HG02973 (cell line): Measurements from ENCODE around the gene ARPC1A.
"Not testable (repeated sequence)": the region's sequence is repeated elsewhere in the genome, so short reads cannot be mapped to it uniquely, and the experiment has no call there.

Experiments
- ATAC-seq: cut with Tn5 transposase; IDR thresholded peaks from one replicate; pipeline ENCODE4 v1.9.1; 2021; ENCODE audit warnings: moderate library complexity; ENCODE audit not compliant: unreplicated experiment

Gene ARPC1A

GRCh38 chr7:99386584-99387238, 61.0 kb downstream of the ARPC1A start:
- ATAC-seq = no peak

DNA sequence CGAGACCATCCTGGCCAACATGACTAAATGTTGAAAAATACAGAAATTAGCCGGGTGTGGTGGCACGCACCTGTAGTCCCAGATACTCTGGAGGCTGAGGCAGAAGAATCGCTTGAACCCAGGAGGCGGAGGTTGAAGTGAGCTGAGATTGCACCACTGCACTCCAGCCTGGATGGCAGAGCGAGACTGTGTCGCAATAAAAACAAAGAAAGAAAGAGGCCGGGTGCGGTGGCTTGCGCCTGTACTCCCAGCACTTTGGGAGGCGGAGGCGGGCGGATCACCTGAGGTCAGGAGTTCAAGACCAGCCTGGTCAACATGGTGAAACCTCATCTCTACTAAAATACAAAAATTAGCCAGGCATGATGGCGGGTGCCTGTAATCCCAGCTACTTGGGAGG, 61.5 kb downstream of the ARPC1A start:
- ATAC-seq = not testable (repeated sequence)

DNA sequence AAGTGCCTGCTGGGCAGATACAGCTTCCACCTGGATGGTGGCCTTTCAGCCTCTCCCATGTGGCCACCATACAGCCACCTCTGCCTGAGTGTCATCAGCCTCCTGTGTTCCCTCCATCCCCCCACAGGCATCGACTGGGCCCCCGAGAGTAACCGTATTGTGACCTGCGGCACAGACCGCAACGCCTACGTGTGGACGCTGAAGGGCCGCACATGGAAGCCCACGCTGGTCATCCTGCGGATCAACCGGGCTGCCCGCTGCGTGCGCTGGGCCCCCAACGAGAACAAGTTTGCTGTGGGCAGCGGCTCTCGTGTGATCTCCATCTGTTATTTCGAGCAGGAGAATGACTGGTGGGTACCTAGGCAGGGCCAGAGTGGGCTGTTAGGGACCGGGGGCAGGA, 62.2 kb downstream of the ARPC1A start:
- no peak for ATAC-seq

DNA sequence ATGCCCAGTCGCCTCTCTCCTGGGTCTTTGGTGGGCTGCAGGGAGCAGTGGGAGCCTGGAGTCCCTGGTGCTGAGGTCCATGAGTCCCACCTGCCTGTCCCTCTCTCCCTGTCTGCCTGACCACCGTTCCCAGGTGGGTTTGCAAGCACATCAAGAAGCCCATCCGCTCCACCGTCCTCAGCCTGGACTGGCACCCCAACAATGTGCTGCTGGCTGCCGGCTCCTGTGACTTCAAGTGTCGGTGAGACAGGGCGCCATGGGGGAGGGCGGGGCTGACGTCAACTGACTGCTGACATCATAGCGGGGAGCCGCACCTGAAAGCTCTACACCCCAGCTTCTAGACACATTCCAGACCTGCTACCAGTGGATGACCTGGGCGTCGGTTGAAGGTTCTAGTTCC, 64.1 kb downstream of the ARPC1A start:
- ATAC-seq = no peak

- ATAC-seq = no peak
Observed at GRCh38 chr7:99390941-99391602, 65.4 kb downstream of the ARPC1A start.

DNA sequence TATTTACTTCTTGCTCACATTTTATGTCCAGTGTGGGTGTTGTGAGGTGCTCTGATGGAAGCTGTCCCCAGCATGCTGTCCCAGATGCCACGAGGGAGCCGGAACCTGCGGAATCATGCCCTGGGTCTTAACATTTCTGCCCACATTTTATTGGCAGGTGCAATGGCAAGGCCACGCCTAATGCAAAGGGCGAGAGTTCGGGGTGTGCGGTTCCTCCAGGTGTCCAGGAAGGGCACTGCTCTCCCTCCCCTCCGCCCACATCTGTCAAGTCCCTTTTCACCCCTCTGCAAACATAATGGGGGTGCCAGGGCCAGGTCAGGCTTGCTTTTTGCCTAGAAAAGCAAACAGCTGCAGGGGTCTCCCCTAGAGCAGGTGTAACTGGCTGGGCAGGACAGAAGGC, 66.3 kb downstream of the ARPC1A start:
- no peak for ATAC-seq

GRCh38 chr7:99392659-99393354, 67.1 kb downstream of the ARPC1A start:
- ATAC-seq = no peak

GRCh38 chr7:99393355-99394187, 67.9 kb downstream of the ARPC1A start:
- ATAC-seq = no peak

GRCh38 chr7:99394188-99394502, 68.4 kb downstream of the ARPC1A start:
- ATAC-seq = no peak

DNA sequence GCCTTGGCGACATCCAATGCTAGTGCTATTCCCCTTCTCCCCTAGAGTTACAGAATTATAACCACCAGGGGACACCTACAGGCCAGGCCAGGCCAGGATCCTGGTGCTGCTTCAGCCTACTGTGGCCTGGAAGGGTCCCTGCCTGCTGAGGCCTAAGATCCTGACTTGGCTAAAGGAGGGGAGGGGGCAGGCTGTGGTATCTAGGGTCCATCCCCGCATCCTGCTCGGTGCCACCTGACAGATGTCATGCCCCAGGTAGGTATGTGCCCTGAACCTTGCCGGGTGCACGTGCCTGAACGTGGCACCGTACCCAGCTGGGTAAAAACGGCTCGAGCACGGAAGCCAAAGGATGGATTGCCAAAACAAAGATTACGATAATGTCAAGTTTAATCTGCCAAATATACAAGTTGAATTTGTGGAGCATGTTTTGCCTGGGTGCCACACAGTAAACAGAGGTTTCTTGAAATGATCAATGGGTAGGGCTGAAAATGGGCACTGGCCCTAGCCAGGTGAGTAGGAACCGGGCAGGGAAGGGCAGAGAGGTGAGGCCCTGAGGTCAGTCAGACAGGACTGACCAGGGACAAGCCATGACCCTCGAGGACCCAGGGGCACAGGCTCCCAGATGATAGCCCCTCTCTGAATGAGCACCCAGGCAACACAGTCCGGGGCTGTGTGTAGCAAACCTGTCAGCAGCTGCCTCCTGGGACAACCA, 70.1 kb downstream of the ARPC1A start:
- no peak for ATAC-seq

DNA sequence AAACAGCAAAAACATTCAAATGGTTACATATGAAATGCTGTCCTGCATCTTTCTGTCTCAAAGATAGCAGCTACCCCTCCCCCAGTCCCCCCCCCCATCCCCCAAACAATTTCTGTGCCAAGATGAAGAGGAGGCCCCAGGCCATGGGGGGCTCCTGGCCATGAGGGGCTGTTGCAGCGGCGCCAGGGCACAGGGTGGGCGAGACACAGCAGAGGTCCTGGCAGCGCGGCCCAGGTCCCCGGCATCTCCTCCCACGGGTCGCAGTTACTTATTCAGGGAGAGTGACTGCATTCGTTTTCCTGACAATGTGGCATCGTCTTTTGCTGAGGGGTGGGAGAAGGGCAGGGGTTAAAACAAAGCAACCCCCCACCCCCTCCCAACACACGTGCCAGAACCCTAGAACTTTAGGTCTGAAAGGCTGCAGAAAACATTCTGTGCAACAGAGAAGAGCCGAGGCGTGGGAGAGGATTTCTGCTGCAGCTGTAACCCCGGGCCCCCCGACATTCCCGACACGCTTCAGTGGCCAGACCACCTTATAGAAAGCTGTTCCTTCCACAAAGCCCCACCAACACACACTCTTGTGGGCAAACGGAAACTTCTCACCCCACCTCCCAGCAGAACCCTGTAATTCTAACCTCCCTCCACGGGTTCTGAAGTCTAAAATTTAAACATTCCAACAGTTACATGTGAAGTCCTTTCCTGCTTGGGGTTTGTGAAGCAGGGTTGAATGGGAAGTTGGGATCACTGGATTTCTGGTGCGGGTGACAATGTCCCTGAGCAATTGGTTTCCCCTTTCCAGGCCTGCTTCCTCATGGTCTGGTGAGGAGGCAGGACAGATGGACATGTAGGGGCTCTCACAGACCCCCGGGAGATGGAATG, 71.0 kb downstream of the ARPC1A start:
- ATAC-seq = no peak

GRCh38 chr7:99397297-99397983, 71.7 kb downstream of the ARPC1A start:
- ATAC-seq = no peak

GRCh38 chr7:99398891-99399445, 73.3 kb downstream of the ARPC1A start:
- ATAC-seq = no peak

DNA sequence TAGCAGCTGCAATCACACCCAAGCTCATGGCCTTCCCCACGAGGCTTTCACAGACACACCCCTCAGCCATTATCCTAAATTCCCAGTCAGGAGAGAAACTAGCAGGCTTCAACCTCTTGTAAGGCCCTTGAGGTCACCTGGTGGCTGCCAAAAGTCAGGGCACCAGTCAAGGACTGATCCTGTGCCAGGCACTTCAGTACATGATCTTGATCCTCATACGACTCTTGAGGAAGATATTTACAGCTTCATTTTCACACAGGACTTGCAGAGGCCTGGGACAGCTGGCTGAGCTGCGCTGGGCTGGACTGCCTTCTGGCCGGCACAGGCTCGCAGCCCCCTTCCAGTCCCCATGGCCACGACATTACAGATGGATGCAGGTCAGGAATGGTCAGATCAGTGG, 73.9 kb downstream of the ARPC1A start:
- no peak for ATAC-seq

DNA sequence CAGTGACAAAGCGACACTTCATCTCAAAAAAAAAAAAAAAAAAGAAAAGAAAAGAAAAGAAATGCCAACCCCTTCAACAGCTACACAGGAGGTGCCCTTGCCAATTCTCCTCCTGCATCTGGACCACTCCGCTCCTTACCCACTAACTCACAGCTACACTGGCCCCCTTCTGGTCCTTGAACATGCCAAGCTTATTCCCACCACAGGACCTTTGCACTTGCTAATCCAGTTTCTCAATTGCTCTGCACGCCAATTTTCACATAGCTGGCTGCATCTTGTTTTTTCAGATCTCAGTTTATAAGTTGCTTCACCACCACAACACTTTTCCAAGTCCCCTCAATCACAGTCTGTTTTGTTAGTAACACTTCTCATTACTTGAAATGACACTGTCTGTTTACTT, 77.2 kb downstream of the ARPC1A start:
- ATAC-seq = no peak

DNA sequence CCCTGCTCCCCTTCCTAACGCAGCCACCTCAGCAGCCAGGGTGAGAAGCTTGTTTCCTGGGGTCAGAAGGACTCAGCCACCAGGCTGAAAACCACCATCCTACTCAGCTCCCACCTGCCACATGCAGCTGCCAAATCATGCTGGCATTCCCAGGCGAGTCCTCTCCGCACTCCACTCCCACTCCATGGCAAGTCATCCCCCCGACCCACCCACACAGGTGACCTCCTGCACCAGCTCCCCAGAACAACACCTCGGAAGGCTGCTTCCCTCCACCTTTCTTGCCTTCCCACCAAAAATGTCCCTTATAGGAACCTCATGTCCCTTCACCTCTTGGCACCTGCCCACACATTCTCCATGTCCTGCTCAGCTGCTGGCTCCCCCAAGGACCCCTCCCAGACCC, 78.1 kb downstream of the ARPC1A start:
- no peak for ATAC-seq

GRCh38 chr7:99404235-99404976, 78.7 kb downstream of the ARPC1A start:
- ATAC-seq = no peak

DNA sequence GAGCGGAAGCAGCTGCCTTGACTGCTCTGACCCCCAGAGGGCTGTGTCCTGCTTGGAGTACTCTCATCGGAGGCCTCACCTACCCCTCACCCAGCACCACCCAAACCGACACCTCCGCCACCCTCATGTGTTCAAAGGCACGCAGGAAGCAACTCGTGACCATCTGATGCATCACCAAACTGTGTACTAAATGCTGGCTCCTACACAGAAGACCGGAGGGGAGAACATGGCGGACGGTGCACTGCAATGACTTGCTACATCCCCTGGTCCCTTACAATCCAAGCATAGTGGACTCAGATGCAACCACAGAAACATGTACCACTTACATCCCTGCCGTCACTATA, 79.3 kb downstream of the ARPC1A start:
- no peak for ATAC-seq

GRCh38 chr7:99406557-99406956, 80.9 kb downstream of the ARPC1A start:
- ATAC-seq = no peak
